SH-SY5Y (cell line): ENCODE data around the gene MAPKAPK3.

Experiments
- GATA2 ChIP-seq: IDR thresholded peaks from 2 replicates; pipeline ENCODE4 v1.6.1; 2011; ENCODE audit warnings: mild to moderate bottlenecking, low read depth, low read length
- GATA3 ChIP-seq: IDR thresholded peaks from 2 replicates; pipeline ENCODE4 v1.6.1; 2011; ENCODE audit warnings: low read depth, mild to moderate bottlenecking, low read length, moderate library complexity

DNA sequence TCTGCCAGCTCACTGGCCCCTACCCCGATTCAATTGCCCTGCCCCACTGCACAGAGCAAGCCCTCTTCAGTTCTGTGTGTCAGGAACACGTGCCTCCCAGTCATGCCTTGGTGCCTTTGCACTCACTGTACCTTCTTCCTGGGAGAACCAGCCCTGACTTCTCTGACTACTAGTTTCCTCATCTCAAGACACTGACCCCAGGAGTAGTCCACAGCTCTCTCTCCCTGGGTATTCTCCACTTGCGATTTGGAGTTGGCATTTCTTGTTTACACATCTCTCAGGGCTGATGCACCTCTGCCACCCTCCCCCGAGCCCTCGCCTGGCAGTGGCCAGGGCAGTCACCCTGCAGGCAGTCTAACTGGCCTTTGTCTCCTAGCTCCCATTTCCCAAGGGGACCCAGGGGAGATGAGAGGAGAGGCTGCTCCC lies 11.0 kb upstream of the MAPKAPK3 start:
- no peak for TF ChIP-seq GATA3
- no peak for TF ChIP-seq GATA2
